GM18868 (cell line): Measurements from ENCODE around the gene STYXL1.
"Not testable (repeated sequence)": the region's sequence is repeated elsewhere in the genome, so short reads cannot be mapped to it uniquely, and the experiment has no call there.

Experiments
- ATAC-seq: cut with Tn5 transposase; IDR thresholded peaks from one replicate; pipeline ENCODE4 v1.9.1; 2021; ENCODE audit warnings: mild to moderate bottlenecking, moderate library complexity; ENCODE audit not compliant: unreplicated experiment

Gene STYXL1

GRCh38 chr7:76066716-76067503 lies 19.1 kb upstream of the STYXL1 start:
- ATAC-seq: no peak

- no peak for ATAC-seq
Measured at GRCh38 chr7:76065016-76065612, 17.3 kb upstream of the STYXL1 start.

GRCh38 chr7:76064208-76064970 lies 16.6 kb upstream of the STYXL1 start:
- ATAC-seq: no peak

GRCh38 chr7:76063525-76063924 lies 15.7 kb upstream of the STYXL1 start:
- no peak for ATAC-seq

- no peak for ATAC-seq
Measured at GRCh38 chr7:76063114-76063513, 15.3 kb upstream of the STYXL1 start.

GRCh38 chr7:76062254-76062653 lies 14.5 kb upstream of the STYXL1 start:
- no peak for ATAC-seq

GRCh38 chr7:76060842-76061241 lies 13.0 kb upstream of the STYXL1 start:
- no peak for ATAC-seq

GRCh38 chr7:76058745-76059144 lies 10.9 kb upstream of the STYXL1 start:
- ATAC-seq: not testable (repeated sequence)

- ATAC-seq: no peak
Measured at GRCh38 chr7:76057813-76058145, 10.0 kb upstream of the STYXL1 start.

GRCh38 chr7:76057103-76057812 lies 9.5 kb upstream of the STYXL1 start:
- no peak for ATAC-seq

GRCh38 chr7:76056241-76056640 lies 8.4 kb upstream of the STYXL1 start:
- no peak for ATAC-seq

- no peak for ATAC-seq
Measured at GRCh38 chr7:76054123-76055120, 6.6 kb upstream of the STYXL1 start.

GRCh38 chr7:76053461-76053860 lies 5.7 kb upstream of the STYXL1 start:
- ATAC-seq: no peak

- ATAC-seq: not testable (repeated sequence)
Measured at GRCh38 chr7:76052681-76053080, 4.9 kb upstream of the STYXL1 start.

GRCh38 chr7:76051840-76052239 lies 4.0 kb upstream of the STYXL1 start:
- no peak for ATAC-seq

- no peak for ATAC-seq
Measured at GRCh38 chr7:76050545-76050944, 2.7 kb upstream of the STYXL1 start.

- ATAC-seq: no peak
Measured at GRCh38 chr7:76049295-76049694, 1.5 kb upstream of the STYXL1 start.

GRCh38 chr7:76048668-76048988 lies 828 bp upstream of the STYXL1 start:
- no peak for ATAC-seq

- peak; percentile 3 for ATAC-seq
Measured at GRCh38 chr7:76047305-76047810, 442 bp downstream of the STYXL1 start.

- no peak for ATAC-seq
Measured at GRCh38 chr7:76044375-76044865, 3.4 kb downstream of the STYXL1 start.
